HEK293 (cell line): Measurements from ENCODE around the gene POLG2.

Source experiments
- KLF8 ChIP-seq: fragments of 450-650 bp; formaldehyde crosslinking; IDR thresholded peaks from 2 replicates; pipeline ENCODE4 v1.5.1; 2016; ENCODE audit warnings: missing biosample characterization, missing genetic modification characterization
- MZF1 ChIP-seq: fragments of 450-650 bp; formaldehyde crosslinking; IDR thresholded peaks from 2 replicates; pipeline ENCODE4 v1.5.1; 2017; ENCODE audit warnings: missing biosample characterization, missing genetic modification characterization, borderline replicate concordance
- OVOL3 ChIP-seq: fragments of 450-650 bp; formaldehyde crosslinking; IDR thresholded peaks from 2 replicates; pipeline ENCODE4 v1.5.1; 2016; ENCODE audit warnings: missing biosample characterization, missing genetic modification characterization
- REPIN1 ChIP-seq: fragments of 450-650 bp; formaldehyde crosslinking; IDR thresholded peaks from 2 replicates; pipeline ENCODE4 v1.5.1; 2017; ENCODE audit warnings: missing biosample characterization, missing genetic modification characterization, low read depth
- SCRT1 ChIP-seq: fragments of 450-650 bp; formaldehyde crosslinking; IDR thresholded peaks from 2 replicates; pipeline ENCODE4 v1.5.1; 2016; ENCODE audit warnings: missing biosample characterization, missing genetic modification characterization, borderline replicate concordance
- SP3 ChIP-seq: fragments of 450-650 bp; formaldehyde crosslinking; IDR thresholded peaks from 2 replicates; pipeline ENCODE4 v1.5.1; 2016; ENCODE audit warnings: missing biosample characterization, missing genetic modification characterization
- TRIM28 ChIP-seq: IDR thresholded peaks from 2 replicates; pipeline ENCODE4 v1.6.1; 2011; ENCODE audit warnings: low read length, control low read depth, borderline replicate concordance
- ZBTB1 ChIP-seq: fragments of 450-650 bp; formaldehyde crosslinking; IDR thresholded peaks from 2 replicates; pipeline ENCODE4 v1.5.1; 2016; ENCODE audit warnings: missing biosample characterization, missing genetic modification characterization
- ZBTB7A ChIP-seq: fragments of 450-650 bp; formaldehyde crosslinking; IDR thresholded peaks from 2 replicates; pipeline ENCODE4 v1.5.1; 2016; ENCODE audit warnings: low read depth, missing biosample characterization, missing genetic modification characterization
- ZFP3 ChIP-seq: fragments of 450-650 bp; formaldehyde crosslinking; IDR thresholded peaks from 2 replicates; pipeline ENCODE4 v1.5.1; 2016; ENCODE audit warnings: low read depth, missing biosample characterization, missing genetic modification characterization
- ZNF174 ChIP-seq: fragments of 450-650 bp; formaldehyde crosslinking; IDR thresholded peaks from 2 replicates; pipeline ENCODE4 v1.5.0; 2017; ENCODE audit warnings: missing biosample characterization, mild to moderate bottlenecking, missing genetic modification characterization
- ZNF2 ChIP-seq: fragments of 450-650 bp; formaldehyde crosslinking; IDR thresholded peaks from 2 replicates; pipeline ENCODE4 v1.5.1; 2016; ENCODE audit warnings: missing biosample characterization, missing genetic modification characterization
- ZNF433 ChIP-seq: fragments of 450-650 bp; formaldehyde crosslinking; IDR thresholded peaks from 2 replicates; pipeline ENCODE4 v1.5.1; 2016; ENCODE audit warnings: missing biosample characterization, missing genetic modification characterization, low read depth
- ZNF544 ChIP-seq: fragments of 450-650 bp; formaldehyde crosslinking; IDR thresholded peaks from 2 replicates; pipeline ENCODE4 v1.5.0; 2017; ENCODE audit warnings: missing biosample characterization, missing genetic modification characterization
- ZNF548 ChIP-seq: fragments of 450-650 bp; formaldehyde crosslinking; IDR thresholded peaks from 2 replicates; pipeline ENCODE4 v1.5.1; 2016; ENCODE audit warnings: missing biosample characterization, missing genetic modification characterization
- ZNF558 ChIP-seq: fragments of 450-650 bp; formaldehyde crosslinking; IDR thresholded peaks from 2 replicates; pipeline ENCODE4 v1.5.1; 2016; ENCODE audit warnings: missing biosample characterization, missing genetic modification characterization
- ZNF664 ChIP-seq: fragments of 450-650 bp; formaldehyde crosslinking; IDR thresholded peaks from 2 replicates; pipeline ENCODE4 v1.5.1; 2016; ENCODE audit warnings: missing biosample characterization, missing genetic modification characterization
- ZNF677 ChIP-seq: fragments of 450-650 bp; IDR thresholded peaks from 2 replicates; pipeline ENCODE4 v1.5.0; 2018; ENCODE audit warnings: missing biosample characterization, mild to moderate bottlenecking, missing genetic modification characterization, moderate library complexity
- ZNF747 ChIP-seq: fragments of 450-650 bp; formaldehyde crosslinking; IDR thresholded peaks from 2 replicates; pipeline ENCODE4 v1.5.1; 2016; ENCODE audit warnings: missing biosample characterization, missing genetic modification characterization
- ZNF792 ChIP-seq: fragments of 450-650 bp; formaldehyde crosslinking; IDR thresholded peaks from 2 replicates; pipeline ENCODE4 v1.5.1; 2016; ENCODE audit warnings: missing biosample characterization, missing genetic modification characterization
- ZNF830 ChIP-seq: fragments of 450-650 bp; IDR thresholded peaks from 2 replicates; pipeline ENCODE4 v1.5.0; 2018; ENCODE audit warnings: missing biosample characterization, missing genetic modification characterization, low read depth, mild to moderate bottlenecking, moderate library complexity
- ZSCAN16 ChIP-seq: fragments of 450-650 bp; formaldehyde crosslinking; IDR thresholded peaks from 2 replicates; pipeline ENCODE4 v1.5.1; 2016; ENCODE audit warnings: missing biosample characterization, missing genetic modification characterization
- ZSCAN30 ChIP-seq: fragments of 450-650 bp; IDR thresholded peaks from 2 replicates; pipeline ENCODE4 v1.5.1; 2018; ENCODE audit warnings: missing biosample characterization, mild to moderate bottlenecking, missing genetic modification characterization, moderate library complexity
- TF ChIP-seq, protein P1 (sequence below): fragments of 450-650 bp; formaldehyde crosslinking; IDR thresholded peaks from 2 replicates; pipeline ENCODE4 v1.5.1; 2016; ENCODE audit warnings: missing biosample characterization, missing genetic modification characterization
- TF ChIP-seq, protein P2 (sequence below): fragments of 450-650 bp; formaldehyde crosslinking; IDR thresholded peaks from 2 replicates; pipeline ENCODE4 v1.5.1; 2016; ENCODE audit warnings: missing biosample characterization, missing genetic modification characterization
- TF ChIP-seq, protein P3 (sequence below): fragments of 450-650 bp; formaldehyde crosslinking; IDR thresholded peaks from 2 replicates; pipeline ENCODE4 v1.5.1; 2016; ENCODE audit warnings: missing biosample characterization, missing genetic modification characterization
- TF ChIP-seq, protein P4 (sequence below): fragments of 450-650 bp; formaldehyde crosslinking; conservative IDR thresholded peaks from 2 replicates; pipeline ENCODE4 v1.5.1; 2016; ENCODE audit warnings: low read depth, missing biosample characterization, missing genetic modification characterization
- TF ChIP-seq, protein P5 (sequence below): fragments of 450-650 bp; formaldehyde crosslinking; IDR thresholded peaks from 2 replicates; pipeline ENCODE4 v1.5.1; 2016; ENCODE audit warnings: missing biosample characterization, missing genetic modification characterization

The POLG2 gene

GRCh38 chr17:64505340-64506200 lies 8.7 kb upstream of the POLG2 start (continued):
- TF ChIP-seq ZSCAN16 (tag by site-specific recombination): 0 out of 2 replicates have a peak, but pooled peaks have one; percentile 15
- TF ChIP-seq, protein P1, sequence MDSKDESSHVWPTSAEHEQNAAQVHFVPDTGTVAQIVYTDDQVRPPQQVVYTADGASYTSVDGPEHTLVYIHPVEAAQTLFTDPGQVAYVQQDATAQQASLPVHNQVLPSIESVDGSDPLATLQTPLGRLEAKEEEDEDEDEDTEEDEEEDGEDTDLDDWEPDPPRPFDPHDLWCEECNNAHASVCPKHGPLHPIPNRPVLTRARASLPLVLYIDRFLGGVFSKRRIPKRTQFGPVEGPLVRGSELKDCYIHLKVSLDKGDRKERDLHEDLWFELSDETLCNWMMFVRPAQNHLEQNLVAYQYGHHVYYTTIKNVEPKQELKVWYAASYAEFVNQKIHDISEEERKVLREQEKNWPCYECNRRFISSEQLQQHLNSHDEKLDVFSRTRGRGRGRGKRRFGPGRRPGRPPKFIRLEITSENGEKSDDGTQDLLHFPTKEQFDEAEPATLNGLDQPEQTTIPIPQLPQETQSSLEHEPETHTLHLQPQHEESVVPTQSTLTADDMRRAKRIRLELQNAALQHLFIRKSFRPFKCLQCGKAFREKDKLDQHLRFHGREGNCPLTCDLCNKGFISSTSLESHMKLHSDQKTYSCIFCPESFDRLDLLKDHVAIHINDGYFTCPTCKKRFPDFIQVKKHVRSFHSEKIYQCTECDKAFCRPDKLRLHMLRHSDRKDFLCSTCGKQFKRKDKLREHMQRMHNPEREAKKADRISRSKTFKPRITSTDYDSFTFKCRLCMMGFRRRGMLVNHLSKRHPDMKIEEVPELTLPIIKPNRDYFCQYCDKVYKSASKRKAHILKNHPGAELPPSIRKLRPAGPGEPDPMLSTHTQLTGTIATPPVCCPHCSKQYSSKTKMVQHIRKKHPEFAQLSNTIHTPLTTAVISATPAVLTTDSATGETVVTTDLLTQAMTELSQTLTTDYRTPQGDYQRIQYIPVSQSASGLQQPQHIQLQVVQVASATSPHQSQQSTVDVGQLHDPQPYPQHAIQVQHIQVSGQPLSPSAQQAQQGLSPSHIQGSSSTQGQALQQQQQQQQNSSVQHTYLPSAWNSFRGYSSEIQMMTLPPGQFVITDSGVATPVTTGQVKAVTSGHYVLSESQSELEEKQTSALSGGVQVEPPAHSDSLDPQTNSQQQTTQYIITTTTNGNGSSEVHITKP (tag by site-specific recombination): no peak
- TF ChIP-seq ZNF747 (tag by site-specific recombination): no peak
- no peak for TF ChIP-seq ZNF558 (tag by site-specific recombination)
- no peak for TF ChIP-seq TRIM28
- no peak for TF ChIP-seq REPIN1 (tag by site-specific recombination)
- TF ChIP-seq KLF8 (tag by site-specific recombination): peak; percentile 69
- TF ChIP-seq ZNF433 (tag by site-specific recombination): no peak
- peak; percentile 52; the same call in 1 of the 2 replicates for TF ChIP-seq ZFP3 (tag by site-specific recombination)
- TF ChIP-seq ZSCAN30 (tag by site-specific recombination): no peak
- peak; percentile 57; the same call in 1 of the 2 replicates for TF ChIP-seq ZNF664
- TF ChIP-seq, protein P2, sequence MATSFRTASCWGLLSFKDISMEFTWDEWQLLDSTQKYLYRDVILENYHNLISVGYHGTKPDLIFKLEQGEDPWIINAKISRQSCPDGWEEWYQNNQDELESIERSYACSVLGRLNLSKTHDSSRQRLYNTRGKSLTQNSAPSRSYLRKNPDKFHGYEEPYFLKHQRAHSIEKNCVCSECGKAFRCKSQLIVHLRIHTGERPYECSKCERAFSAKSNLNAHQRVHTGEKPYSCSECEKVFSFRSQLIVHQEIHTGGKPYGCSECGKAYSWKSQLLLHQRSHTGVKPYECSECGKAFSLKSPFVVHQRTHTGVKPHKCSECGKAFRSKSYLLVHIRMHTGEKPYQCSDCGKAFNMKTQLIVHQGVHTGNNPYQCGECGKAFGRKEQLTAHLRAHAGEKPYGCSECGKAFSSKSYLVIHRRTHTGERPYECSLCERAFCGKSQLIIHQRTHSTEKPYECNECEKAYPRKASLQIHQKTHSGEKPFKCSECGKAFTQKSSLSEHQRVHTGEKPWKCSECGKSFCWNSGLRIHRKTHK (tag by site-specific recombination): no peak
- TF ChIP-seq ZNF2 (tag by site-specific recombination): 0 out of 2 replicates have a peak, but pooled peaks have one; percentile 20
- TF ChIP-seq, protein P3, sequence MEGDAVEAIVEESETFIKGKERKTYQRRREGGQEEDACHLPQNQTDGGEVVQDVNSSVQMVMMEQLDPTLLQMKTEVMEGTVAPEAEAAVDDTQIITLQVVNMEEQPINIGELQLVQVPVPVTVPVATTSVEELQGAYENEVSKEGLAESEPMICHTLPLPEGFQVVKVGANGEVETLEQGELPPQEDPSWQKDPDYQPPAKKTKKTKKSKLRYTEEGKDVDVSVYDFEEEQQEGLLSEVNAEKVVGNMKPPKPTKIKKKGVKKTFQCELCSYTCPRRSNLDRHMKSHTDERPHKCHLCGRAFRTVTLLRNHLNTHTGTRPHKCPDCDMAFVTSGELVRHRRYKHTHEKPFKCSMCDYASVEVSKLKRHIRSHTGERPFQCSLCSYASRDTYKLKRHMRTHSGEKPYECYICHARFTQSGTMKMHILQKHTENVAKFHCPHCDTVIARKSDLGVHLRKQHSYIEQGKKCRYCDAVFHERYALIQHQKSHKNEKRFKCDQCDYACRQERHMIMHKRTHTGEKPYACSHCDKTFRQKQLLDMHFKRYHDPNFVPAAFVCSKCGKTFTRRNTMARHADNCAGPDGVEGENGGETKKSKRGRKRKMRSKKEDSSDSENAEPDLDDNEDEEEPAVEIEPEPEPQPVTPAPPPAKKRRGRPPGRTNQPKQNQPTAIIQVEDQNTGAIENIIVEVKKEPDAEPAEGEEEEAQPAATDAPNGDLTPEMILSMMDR (tag by site-specific recombination): 0 out of 2 replicates have a peak, but pooled peaks have one; percentile 27
- no peak for TF ChIP-seq SCRT1 (tag by site-specific recombination)
- no peak for TF ChIP-seq ZNF792
- TF ChIP-seq, protein P4, sequence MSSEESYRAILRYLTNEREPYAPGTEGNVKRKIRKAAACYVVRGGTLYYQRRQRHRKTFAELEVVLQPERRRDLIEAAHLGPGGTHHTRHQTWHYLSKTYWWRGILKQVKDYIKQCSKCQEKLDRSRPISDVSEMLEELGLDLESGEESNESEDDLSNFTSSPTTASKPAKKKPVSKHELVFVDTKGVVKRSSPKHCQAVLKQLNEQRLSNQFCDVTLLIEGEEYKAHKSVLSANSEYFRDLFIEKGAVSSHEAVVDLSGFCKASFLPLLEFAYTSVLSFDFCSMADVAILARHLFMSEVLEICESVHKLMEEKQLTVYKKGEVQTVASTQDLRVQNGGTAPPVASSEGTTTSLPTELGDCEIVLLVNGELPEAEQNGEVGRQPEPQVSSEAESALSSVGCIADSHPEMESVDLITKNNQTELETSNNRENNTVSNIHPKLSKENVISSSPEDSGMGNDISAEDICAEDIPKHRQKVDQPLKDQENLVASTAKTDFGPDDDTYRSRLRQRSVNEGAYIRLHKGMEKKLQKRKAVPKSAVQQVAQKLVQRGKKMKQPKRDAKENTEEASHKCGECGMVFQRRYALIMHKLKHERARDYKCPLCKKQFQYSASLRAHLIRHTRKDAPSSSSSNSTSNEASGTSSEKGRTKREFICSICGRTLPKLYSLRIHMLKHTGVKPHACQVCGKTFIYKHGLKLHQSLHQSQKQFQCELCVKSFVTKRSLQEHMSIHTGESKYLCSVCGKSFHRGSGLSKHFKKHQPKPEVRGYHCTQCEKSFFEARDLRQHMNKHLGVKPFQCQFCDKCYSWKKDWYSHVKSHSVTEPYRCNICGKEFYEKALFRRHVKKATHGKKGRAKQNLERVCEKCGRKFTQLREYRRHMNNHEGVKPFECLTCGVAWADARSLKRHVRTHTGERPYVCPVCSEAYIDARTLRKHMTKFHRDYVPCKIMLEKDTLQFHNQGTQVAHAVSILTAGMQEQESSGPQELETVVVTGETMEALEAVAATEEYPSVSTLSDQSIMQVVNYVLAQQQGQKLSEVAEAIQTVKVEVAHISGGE (tag by site-specific recombination): peak; percentile 25; the same call in 1 of the 2 replicates
- TF ChIP-seq MZF1 (tag by site-specific recombination): no peak
- no peak for TF ChIP-seq ZNF548
- TF ChIP-seq ZNF174 (tag by site-specific recombination): no peak
- TF ChIP-seq ZBTB1 (tag by site-specific recombination): no peak
- no peak for TF ChIP-seq ZBTB7A (tag by site-specific recombination)
- peak; percentile 73 for TF ChIP-seq SP3 (tag by site-specific recombination)
- TF ChIP-seq OVOL3 (tag by site-specific recombination): no peak
- TF ChIP-seq ZNF830 (tag by site-specific recombination): no peak
- TF ChIP-seq, protein P5, sequence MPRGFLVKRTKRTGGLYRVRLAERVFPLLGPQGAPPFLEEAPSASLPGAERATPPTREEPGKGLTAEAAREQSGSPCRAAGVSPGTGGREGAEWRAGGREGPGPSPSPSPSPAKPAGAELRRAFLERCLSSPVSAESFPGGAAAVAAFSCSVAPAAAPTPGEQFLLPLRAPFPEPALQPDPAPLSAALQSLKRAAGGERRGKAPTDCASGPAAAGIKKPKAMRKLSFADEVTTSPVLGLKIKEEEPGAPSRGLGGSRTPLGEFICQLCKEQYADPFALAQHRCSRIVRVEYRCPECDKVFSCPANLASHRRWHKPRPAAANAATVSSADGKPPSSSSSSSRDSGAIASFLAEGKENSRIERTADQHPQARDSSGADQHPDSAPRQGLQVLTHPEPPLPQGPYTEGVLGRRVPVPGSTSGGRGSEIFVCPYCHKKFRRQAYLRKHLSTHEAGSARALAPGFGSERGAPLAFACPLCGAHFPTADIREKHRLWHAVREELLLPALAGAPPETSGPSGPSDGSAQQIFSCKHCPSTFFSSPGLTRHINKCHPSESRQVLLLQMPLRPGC: no peak; the same call in 1 of the 2 replicates
- no peak for TF ChIP-seq ZNF544 (tag by site-specific recombination)
- TF ChIP-seq ZNF677 (tag by site-specific recombination): no peak
